CD4-positive, alpha-beta T cell treated with Interleukin-21 for 1 hour (primary cell): ENCODE results near the gene SERPINB2.
A peak's percentile ranks its signal among the peaks of the same experiment; 100 is the strongest.

ENCODE experiments used
- DNase-seq: peaks from one replicate; pipeline ENCODE4 v3.0.0-alpha.2; 2020

SERPINB2 gene, protein sequence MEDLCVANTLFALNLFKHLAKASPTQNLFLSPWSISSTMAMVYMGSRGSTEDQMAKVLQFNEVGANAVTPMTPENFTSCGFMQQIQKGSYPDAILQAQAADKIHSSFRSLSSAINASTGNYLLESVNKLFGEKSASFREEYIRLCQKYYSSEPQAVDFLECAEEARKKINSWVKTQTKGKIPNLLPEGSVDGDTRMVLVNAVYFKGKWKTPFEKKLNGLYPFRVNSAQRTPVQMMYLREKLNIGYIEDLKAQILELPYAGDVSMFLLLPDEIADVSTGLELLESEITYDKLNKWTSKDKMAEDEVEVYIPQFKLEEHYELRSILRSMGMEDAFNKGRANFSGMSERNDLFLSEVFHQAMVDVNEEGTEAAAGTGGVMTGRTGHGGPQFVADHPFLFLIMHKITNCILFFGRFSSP

DNA sequence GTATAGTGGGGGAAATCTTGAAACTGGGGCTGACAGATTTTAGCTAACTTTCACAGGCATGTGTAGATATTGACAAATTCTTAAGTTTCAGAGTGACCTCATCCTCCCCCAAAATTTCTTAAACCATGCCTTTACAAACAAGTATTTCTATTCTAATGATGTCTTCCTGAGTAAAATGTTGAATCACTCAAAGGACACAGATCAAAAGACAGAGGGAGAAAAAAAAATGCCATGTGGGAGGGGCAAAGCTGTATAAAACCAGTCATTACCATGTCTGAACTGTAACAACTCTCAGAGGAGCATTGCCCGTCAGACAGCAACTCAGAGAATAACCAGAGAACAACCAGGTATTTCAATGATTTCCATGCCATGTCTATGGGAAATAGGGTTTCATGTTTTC, at the start of gene SERPINB2:
Gene SERPINB2 (plus strand): TSS at position 282 of the 400 bp plus-strand sequence. CDS start 3,740 bp downstream, outside the sequence.
- DNase-seq: no peak

DNA sequence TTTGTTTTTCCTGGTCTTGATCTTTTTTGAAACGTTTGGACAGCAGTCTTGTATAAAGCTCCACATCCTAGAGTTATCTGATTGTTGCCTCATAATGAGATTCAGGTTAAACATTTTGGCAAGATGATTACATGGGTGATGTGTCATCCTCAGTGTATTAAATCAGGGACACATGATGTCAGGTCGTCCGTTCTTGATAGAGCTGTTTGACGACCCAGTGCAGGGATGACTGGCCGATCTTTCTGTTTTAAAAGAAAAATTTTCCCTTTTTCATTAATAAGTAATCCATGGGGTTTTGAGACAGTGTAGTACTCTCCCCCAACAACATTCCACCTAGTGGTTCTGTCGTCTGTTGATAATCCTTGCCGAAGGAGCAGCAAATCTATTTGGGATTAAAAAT, 44.5 kb upstream of the SERPINB2 start:
- DNase-seq: no peak

DNA sequence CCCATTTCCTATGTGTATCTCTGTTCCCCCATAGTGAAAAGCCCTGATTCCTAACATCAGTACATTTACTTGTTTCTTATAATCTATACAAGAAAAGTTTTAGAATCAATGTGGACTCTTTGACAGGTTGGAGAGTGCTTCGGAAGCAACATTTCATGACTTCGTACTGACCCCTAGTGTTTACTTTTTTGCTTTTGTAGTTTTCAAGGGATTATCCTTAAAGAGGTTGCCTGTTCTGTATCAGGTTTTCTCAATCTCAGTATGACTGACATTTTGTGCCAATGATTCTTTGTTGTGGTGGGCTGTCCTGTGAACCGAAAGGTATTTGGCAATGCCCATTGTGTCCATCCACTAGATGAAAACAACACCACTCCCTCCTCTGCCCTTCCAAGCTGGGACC, 43.3 kb upstream of the SERPINB2 start:
- DNase-seq: no peak

DNA sequence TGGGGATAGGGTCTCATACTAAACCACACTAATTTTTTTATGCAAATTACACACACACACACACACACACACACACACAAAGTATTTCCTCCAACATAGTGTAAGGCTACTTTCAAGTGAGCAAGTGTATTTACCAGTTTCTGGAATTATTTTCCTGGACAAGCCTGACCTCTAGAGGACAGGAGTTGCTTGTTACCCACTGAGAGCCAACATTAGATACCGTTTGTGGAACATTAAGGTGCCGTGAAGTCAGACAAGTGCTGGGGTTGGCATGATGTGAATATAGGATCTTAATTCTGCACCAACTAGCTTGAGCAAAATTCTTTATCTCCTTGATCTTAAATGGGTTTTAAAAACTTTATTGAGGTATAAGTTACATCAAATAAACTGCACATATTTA, 39.3 kb upstream of the SERPINB2 start:
- peak; percentile 8 for DNase-seq

DNA sequence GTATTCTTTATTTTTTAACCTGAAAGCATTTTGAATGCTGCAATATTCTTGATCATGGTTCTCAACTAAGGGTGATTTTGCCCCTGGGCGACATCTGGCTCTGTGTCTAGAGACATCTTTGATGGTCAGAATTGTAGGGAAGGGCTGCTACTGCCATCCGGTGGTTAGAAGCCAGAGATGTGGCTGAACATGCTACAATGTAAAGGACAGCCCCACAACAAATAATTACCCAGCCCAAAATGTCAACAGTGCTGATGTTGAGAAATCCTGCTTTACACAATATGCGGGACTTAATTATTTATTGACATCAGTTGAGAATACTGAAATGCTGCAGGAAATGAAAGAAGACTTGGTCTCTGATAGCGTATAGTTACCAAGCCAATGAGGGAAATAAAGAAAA, 37.5 kb upstream of the SERPINB2 start:
- DNase-seq: no peak

DNA sequence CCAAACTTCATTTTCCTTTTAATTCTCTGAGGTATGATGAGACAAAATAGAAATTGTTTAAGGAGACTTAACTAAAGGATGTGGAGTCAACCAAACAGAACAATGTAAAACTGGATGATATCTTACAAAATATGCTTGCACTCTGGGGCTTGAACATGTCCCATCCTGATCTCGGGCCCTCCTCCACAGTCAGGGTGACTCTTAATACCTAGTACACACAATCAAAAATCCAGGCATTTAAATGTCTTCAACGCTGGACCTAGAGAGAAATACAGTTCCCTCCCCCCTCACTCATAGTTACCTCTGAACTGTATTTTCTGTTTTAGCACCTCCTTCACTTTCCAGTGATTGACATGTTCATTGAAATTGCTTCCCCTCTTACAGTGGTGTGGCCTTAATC, 36.9 kb upstream of the SERPINB2 start:
- DNase-seq: no peak

DNA sequence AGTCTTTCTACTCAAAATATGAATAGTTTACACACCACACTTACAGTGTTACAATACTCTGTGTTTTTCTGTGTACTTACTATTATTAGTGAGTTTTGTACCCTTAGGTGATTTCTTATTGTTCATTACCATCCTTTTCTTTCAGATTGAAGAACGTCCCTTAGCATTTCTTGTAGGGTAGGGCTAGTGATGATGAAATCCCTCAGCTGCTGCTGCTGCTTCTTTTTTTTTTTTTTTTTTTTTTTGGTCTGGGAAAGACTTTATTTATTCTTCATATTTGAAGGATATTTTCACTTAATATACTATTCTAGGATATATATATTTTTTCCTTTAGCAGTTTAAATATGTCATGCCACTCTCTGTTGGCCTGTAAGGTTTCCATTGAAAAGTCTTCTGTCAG, 29.0 kb upstream of the SERPINB2 start:
- no peak for DNase-seq

DNA sequence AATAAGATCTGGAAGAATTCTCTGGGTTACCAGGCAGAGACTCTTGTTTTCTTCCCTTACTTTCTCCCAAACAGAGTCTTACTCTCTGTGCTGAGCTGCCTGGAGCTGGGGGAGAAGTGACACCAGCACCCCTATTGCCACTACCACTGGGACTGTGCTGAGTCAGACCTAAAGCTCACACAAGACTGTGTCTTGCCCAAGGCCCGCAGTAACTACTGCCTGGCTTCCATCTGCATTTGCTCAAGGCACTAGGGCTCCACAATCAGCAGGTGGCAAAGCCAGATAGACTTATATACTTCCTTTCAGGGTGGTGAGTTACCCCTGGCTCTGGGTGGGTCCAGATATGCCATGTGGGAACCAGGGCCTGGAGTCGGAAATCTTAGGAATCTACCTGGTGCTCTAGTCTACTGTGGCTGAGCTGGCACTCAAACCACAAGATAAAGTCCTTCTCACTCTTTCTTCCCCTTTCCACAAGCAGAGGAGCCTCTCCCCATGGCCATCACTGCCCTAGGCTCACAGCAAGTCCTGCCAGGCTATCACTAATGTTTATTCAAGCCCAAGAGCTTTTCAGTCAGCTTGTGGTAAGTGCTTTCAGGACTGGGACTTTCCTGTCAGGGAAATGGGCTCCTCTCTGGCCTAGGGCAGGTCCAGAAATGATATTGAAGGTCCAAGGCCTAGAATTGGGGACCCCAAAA, 27.6 kb upstream of the SERPINB2 start:
- no peak for DNase-seq

DNA sequence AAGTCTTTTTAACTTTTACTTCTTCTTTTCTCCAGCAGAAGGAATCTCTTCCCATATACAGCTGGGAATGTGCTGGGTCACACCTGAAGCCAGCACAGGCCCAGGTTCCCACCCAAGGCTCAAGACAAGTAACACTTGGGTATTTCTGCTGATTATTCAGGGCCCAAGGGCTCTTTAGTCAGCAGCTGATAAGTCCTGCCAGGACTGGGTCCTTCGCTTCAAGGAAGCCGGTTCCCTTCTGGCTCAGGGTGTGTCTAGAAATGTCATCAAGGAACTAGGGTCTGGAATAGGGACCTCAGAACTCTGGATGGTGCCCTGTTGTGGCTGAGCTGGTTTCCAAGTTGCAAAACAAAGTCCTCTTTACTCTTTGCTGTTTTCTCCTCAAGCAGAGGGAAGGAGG, 27.0 kb upstream of the SERPINB2 start:
- DNase-seq: no peak

DNA sequence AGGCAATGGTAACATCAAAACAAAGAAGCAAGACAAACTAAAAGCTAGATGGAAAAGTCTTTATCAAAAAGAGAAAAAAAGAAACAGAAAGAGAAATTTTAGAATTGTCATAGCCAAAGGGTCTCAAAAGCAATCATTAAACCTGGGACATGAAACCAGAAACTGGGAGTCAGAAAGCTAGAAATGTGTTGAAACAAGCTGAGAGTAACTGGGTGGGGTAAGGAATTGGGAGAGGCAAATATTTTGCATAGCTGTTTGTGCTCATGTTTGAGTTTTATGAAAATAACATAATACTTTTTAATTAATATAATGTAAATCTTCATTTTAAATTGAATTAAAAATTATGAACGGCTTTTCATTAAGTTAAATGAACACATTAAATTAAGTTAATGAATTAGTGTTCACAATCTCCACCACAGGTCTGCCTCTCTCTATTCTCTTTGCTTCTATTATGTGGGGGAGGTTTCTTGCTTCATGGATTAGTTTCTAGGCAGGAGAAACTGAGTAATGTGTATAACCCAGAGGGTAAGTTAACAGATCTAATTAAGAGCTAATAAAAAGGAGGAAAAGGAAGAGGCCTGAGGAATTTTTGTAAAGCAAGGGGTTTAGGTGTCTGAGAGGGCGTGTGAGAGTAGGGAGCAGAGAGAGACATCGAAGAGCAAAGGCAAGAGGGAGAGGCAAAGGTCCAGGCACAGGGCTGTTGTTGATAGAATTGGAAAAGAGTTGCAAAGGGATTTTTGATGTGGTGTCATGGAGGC, 20.0 kb upstream of the SERPINB2 start:
- no peak for DNase-seq

DNA sequence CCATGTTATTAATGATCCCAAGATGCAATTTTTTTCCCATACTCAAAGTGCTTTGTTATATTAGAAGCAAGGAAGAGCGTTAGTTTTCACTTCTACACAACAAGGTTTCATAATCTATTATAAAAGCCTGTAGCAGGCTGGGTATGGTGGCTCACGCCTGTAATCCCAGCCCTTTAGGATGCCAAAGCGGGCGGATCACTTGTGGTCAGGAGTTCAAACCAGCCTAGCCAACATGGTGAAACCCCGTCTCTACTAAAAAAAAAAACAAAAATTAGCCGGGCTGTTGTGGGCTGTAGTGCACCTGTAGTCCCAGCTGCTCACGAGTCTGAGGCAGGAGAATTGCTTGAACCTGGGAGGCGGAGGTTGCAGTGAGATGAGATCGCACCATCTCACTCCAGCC, 19.0 kb upstream of the SERPINB2 start:
- no peak for DNase-seq

DNA sequence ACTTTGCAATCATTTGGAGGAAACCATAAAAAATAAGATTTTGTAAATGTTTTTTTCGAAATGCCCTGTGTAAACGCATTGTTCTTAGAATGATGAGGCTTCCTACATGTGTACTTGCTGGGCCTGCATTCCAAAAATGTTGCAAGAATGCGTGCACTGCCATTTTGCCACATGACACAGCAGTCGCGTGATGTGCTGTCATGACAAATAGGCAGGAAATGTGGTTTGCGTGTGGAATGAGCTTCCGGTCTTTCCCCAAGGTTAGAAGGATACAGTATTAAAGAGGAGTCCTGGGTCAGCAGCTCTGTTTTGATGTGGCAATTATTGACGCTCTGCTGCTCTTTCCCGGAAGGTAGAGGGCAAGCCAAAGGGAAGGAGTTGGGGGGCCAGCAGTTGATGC, 18.1 kb upstream of the SERPINB2 start:
- no peak for DNase-seq

DNA sequence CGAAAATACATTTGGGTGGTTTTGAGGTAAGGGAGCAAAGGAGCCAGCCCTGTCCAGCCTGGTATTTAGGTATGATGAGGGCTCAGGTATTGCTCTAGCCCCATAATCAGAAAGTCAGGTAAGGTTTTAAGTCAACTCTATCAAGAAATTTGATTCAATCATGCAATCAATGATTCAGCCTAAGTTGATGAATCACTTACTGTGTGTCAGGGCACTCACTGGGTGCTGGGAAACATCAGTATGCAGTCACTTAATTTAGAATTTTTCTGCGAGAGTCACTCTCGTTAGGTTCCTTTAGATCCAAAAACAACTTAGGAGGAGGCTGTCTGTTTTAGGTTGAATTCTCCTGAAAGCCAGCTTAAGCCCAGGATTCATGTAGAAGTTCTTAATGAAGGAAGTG, 17.7 kb upstream of the SERPINB2 start:
- DNase-seq: no peak

DNA sequence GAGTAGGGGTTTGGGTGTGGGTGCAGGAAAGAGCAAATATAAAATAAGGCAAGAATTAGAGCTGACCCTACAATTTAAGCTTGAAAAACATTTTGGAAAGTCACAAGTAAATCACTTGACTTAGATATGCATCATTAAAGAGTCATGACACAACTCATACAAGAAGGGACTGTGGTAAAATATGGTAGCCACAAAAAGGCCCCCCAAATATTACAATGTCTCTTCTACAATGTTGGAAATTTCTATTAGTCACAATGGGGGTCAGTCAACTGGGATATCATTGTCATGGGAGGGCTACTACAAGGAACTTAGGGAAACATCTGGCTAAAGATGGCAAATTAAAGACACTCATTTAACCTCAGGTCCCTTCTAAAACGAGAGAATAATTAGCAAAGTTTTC, 15.7 kb upstream of the SERPINB2 start:
- no peak for DNase-seq

DNA sequence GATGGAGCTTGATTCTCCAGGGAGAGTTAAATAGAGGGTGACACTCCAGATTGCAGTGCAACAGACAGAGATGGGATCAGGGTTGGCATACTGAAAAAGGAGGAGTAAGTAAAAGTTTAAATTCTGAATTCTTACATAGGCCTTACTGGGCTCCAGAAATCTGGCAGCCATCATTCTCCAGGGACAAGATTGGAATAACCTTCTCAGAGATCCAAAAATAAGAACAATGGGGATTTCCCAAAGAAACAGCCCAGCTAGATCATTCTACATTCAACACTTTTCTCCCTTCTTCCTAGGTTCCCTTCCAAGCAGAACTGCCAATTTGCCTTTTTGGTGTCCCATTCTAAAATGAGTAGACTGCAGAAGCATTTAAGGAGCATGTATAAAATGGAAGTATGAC, 14.9 kb upstream of the SERPINB2 start:
- no peak for DNase-seq

DNA sequence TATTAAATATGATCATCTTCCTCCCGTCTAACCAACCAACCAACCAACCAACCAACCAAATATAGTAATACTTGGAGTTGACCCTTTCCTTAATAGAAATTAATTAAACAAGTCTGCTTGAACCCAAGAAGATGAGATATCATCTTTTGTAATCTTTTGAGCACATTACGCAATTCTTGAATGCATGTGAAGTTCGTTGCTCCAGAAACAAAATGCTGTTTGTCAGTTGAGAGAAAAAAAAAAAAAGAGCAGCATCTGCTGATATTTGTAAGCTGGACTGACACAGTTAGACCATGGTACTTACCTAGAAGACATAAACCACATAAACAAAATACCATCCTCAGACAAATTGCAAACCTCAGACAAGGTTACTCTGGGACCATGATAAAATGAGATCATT, 9.2 kb upstream of the SERPINB2 start:
- no peak for DNase-seq

DNA sequence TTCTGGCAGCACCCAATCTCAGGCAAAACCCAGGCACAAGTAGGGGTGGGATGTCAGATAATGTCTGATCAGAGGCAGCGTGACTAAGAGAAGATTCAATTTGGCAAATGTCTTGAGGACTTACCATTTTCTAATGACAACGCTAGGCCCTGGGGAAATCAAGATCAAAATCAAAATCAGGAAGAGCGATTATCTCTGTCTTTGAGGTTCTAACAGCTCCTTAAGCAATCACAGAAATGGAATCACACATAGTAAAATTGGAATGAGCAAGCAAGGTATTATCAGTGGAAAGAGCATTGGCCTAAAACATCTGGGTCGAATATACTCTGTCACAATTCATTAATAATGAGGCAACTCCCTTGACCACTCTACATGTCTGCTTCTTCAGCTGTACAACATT, 8.6 kb upstream of the SERPINB2 start:
- no peak for DNase-seq

DNA sequence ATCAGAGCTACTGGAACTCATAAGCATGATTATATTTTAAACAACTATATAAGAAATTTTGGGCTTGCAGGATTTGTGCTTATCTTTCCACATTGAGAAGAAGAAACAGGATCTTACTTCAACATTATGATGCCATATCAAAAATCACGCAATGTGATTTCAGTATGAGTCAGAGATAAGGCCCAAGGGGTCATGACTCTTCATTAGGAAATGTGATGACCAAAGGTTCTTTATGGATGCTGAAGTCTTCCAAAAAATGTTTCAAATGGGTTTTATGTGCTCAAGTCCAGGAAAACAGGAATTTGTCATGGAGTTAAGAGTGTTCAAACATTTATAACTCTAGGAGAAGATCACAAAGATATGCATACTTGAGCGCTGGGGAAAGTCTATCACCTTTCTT, 7.8 kb upstream of the SERPINB2 start:
- DNase-seq: no peak

DNA sequence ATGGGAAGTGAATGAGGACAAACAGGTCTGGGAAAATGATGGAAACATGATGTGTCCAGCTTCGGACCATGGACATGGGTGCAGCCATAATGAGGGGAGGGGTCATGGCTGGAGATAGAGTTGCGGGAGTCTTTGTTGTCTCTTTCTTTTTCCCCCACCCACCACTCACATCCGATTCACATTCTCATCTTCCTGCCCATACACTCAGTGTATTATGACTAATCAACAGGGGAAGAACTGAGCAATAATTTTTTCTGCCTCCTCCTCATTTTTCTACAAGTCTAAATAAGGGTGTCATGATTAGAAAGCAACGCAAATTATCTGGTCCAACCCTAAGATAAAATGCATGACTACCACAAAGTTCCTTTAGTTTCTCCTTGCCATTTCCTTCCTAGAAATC, 5.7 kb upstream of the SERPINB2 start:
- no peak for DNase-seq

DNA sequence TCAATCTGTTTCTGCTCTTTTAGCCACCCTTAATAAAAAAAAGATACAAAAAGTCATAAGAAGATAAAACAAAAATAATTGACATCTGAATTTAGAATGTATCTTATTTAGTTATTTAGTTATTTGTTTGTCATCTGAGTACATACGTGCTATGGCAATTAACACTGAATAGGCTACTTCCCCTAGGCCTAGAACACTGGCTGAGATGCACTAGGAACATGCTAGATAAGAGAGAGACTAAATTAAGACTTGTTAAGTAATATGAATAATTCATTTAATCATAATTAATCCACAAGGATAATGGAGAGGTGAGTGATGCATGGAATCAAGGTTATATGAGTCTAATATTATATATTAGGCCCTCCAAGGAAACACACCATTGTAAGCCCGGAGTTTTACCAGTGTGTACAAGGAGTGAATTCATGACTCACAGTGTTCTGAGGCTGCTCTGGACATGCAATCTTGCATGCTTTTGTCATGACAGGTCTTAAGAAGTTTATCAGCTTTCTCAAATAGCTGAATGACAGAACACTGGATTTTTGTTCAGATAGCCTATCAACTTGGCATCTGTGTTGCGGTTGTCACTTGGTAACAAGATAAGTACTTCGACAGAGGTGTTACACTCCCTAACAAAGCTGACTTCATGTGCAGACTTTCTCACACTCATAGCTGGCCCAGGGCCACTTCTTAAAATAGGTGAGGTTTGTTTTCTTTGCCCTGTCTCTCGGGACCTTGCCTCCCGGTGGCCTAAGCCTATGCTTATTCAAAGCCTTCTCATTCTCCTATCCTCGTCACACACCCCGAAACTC, 5.0 kb upstream of the SERPINB2 start:
- no peak for DNase-seq

DNA sequence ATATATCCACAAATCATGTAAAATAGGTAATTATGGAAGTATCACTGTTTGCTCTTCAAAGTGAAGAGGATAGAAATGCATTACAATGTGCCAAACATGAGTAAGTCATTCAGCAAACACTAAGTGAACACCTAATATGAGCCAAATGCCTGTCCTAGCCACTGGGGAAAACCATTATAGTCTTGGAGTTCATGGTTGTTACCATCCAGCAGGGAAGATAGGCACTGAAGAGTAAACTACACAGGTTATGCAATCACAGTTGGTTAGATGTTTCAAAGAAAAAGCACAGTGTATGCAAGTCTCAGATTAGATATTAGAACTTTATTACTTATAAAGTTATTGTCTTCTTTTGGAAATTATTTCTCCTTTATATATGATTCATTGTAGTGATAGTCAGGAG, 3.9 kb upstream of the SERPINB2 start:
- no peak for DNase-seq

DNA sequence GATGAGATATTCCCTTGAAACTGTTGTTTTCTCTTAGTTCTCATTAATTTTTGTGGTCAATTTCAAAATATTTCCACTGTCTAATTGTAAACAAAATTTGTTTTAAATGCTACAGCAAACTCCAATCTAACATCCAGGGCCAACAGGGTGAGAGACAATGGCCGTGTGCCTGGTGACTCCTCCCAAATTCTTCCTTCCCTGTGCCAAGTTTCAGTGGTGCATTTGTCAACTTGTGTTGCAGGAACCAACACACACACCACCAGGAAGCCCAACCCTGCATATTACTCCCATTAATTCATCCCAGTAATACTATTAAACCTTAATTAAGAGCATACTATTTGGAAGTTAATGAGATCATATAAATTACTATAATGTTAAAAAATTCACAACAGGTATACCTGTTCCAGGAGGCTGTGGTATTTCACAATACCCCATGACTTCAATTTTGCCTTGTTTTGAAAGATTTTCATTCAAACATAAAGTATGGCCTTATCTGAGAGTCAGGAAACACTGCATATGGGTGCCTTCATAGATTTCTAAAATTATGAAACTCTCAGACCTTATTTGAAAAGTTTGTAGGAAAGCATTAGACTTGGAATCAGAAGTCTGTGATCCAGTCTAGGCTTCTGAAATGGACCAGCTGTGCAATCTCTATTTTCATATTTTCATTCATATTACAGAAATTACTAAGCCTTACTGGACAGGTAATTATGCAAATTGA, 1.1 kb downstream of the SERPINB2 start:
- DNase-seq: no peak
